ENCODE data around the gene UNC5CL.

Gene UNC5CL

GRCh38 chr6:41072836-41073202 lies 33.8 kb upstream of the UNC5CL start, which contains the start of gene NFYA:
Gene NFYA (plus strand): TSS chr6:41072974. CDS start chr6:41079090, 6,116 bp downstream.
- TF ChIP-seq ZNF274 (IDR thresholded peaks at IDR 0.05; ENCODE audit: low read depth, low read length) (no peak), YY1 (IDR thresholded peaks at IDR 0.05; ENCODE audit: insufficient read depth, insufficient read length) (no peak), SUZ12 (IDR thresholded peaks at IDR 0.05; ENCODE audit: extremely low read depth, insufficient read depth, insufficient read length) (no peak)
- peak within 1 kb of the TSS; percentile 97 for H3K4me3 ChIP-seq (ENCODE audit: insufficient read length, low read depth)
- no peak for DNase-seq (ENCODE audit: low read depth, low spot score)
- H3K36me3 ChIP-seq (ENCODE audit: insufficient read depth, insufficient read length, low read length): peaks cover 31% of the 10 kb centered on the region
- no peaks in the 10 kb centered on the region for H3K4me1 ChIP-seq (ENCODE audit: insufficient read depth, insufficient read length)
- no peaks in the 10 kb centered on the region for H3K9me3 ChIP-seq (ENCODE audit: insufficient read depth, low read length)
- peak within 1 kb of the TSS; percentile 99 for H3K9ac ChIP-seq (ENCODE audit: insufficient read length, low read depth)
- H3K27me3 ChIP-seq (ENCODE audit: insufficient read depth, insufficient read length): no peaks in the 10 kb centered on the region

- H3K27me3 ChIP-seq (ENCODE audit: insufficient read depth, insufficient read length): no peaks in the 10 kb centered on the region
- TF ChIP-seq YY1 (IDR thresholded peaks at IDR 0.05; ENCODE audit: insufficient read depth, insufficient read length) (peak; percentile 78), ZNF274 (IDR thresholded peaks at IDR 0.05; ENCODE audit: low read depth, low read length) (no peak)
- H3K9me3 ChIP-seq (ENCODE audit: insufficient read depth, low read length): no peaks in the 10 kb centered on the region
- peak within 1 kb of the TSS; percentile 99 for H3K9ac ChIP-seq (ENCODE audit: insufficient read length, low read depth)
- H3K36me3 ChIP-seq (ENCODE audit: insufficient read depth, insufficient read length, low read length): peaks cover 29% of the 10 kb centered on the region
- H3K4me3 ChIP-seq (ENCODE audit: insufficient read length, low read depth): peak within 1 kb of the TSS; percentile 97
- DNase-seq (ENCODE audit: low read depth, low spot score): peak; percentile 93
- H3K4me1 ChIP-seq (ENCODE audit: insufficient read depth, insufficient read length): no peaks in the 10 kb centered on the region
These were observed 33.2 kb upstream of the UNC5CL start, which contains the start of gene OARD1 for GRCh38 chr6:41071923-41072835. Gene OARD1 (minus strand): TSS chr6:41072356. CDS start chr6:41071634, 722 bp downstream.

DNA sequence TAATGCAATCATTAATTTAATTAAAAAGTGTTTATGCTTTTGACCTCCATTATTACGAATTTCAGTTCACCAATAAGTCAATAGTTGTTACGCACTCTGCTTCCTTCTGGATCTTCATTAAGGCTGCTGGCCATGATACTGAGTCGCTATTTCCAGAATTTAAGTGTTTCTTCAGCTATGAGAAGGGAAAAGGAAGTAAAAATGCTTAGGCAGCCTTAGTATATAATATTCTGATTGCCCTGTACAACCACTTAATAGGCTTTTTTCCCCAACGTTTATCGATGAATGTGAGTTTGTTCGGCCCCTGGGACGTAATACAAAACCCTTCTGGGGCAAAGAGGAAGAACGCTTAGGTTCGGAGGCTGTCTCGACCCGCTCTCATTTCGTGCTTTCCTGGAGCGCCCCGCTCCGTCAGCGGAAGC lies 32.5 kb upstream of the UNC5CL start:
- DNase-seq (ENCODE audit: low read depth, low spot score): no peak
- H3K9me3 ChIP-seq (ENCODE audit: insufficient read depth, low read length): no peaks in the 10 kb centered on the region
- H3K27me3 ChIP-seq (ENCODE audit: insufficient read depth, insufficient read length): no peaks in the 10 kb centered on the region
- H3K36me3 ChIP-seq (ENCODE audit: insufficient read depth, insufficient read length, low read length): peaks cover 31% of the 10 kb centered on the region
- peak overlapping the region; percentile 96 for H3K9ac ChIP-seq (ENCODE audit: insufficient read length, low read depth)
- no peaks in the 10 kb centered on the region for H3K4me1 ChIP-seq (ENCODE audit: insufficient read depth, insufficient read length)
- TF ChIP-seq SUZ12 (IDR thresholded peaks at IDR 0.05; ENCODE audit: extremely low read depth, insufficient read depth, insufficient read length) (no peak), ZNF274 (IDR thresholded peaks at IDR 0.05; ENCODE audit: low read depth, low read length) (no peak), YY1 (IDR thresholded peaks at IDR 0.05; ENCODE audit: insufficient read depth, insufficient read length) (no peak)
- peak overlapping the region; percentile 97 for H3K4me3 ChIP-seq (ENCODE audit: insufficient read length, low read depth)

DNA sequence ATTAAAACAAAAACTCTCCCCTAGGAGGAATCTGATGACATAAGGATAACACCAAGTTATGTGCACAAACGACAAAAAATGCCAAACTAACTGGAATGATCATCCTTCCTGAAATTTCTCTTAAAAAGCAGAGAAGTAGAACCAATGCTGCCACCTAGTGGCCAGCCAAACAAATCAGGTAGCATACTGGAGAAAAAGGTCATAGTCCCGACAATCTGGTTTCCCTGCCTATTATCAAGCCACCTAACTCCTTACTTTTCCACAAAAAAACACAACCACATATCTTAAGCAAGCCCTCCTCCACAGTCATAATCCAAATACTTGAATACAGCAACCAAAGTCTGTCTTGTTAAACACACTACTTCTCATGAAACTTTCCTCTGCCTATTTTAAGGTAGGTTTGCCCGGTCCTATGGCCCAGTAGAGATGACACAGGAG lies 27.9 kb upstream of the UNC5CL start:
- peaks cover 43% of the 10 kb centered on the region for H3K36me3 ChIP-seq (ENCODE audit: insufficient read depth, insufficient read length, low read length)
- H3K27me3 ChIP-seq (ENCODE audit: insufficient read depth, insufficient read length): no peaks in the 10 kb centered on the region
- H3K4me1 ChIP-seq (ENCODE audit: insufficient read depth, insufficient read length): no peaks in the 10 kb centered on the region
- DNase-seq (ENCODE audit: low read depth, low spot score): peak; percentile 66
- no peak overlapping the region for H3K4me3 ChIP-seq (ENCODE audit: insufficient read length, low read depth)
- no peak for TF ChIP-seq ZNF274 (IDR thresholded peaks at IDR 0.05; ENCODE audit: low read depth, low read length)
- no peak for TF ChIP-seq SUZ12 (IDR thresholded peaks at IDR 0.05; ENCODE audit: extremely low read depth, insufficient read depth, insufficient read length)
- no peak for TF ChIP-seq YY1 (IDR thresholded peaks at IDR 0.05; ENCODE audit: insufficient read depth, insufficient read length)
- no peak overlapping the region for H3K9ac ChIP-seq (ENCODE audit: insufficient read length, low read depth)
- H3K9me3 ChIP-seq (ENCODE audit: insufficient read depth, low read length): no peaks in the 10 kb centered on the region

DNA sequence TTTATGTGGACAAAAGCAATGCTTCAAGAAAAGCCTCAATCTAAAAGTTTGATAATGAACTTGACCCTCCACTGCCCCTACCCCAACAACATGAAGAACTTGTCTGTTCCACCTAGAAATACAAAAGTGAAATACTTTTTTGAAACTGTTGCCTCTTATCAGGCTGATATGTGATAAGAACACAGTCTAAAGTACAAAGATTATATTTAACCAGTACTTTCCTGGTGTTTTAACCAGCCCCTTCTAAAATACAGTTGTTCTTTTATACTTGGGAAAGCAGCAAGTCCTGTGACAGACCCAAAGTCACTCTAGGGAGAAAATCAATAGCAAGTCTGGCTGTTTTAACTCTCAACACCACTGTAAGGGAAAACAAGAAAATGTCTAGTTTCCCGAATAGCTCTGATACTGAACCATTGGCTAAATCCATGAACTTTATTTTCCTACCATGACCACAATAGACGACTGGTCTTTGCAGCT lies 26.6 kb upstream of the UNC5CL start:
- Histone ChIP-seq H3K4me1 (ENCODE audit: insufficient read depth, insufficient read length) (no peaks in the 10 kb centered on the region), H3K9ac (ENCODE audit: insufficient read length, low read depth) (no peak overlapping the region), H3K27me3 (ENCODE audit: insufficient read depth, insufficient read length) (no peaks in the 10 kb centered on the region), H3K4me3 (ENCODE audit: insufficient read length, low read depth) (no peak overlapping the region), H3K9me3 (ENCODE audit: insufficient read depth, low read length) (no peaks in the 10 kb centered on the region), H3K36me3 (ENCODE audit: insufficient read depth, insufficient read length, low read length) (peaks cover 49% of the 10 kb centered on the region)
- DNase-seq (ENCODE audit: low read depth, low spot score): no peak
- no peak for TF ChIP-seq YY1 (IDR thresholded peaks at IDR 0.05; ENCODE audit: insufficient read depth, insufficient read length)
- no peak for TF ChIP-seq ZNF274 (IDR thresholded peaks at IDR 0.05; ENCODE audit: low read depth, low read length)
- no peak for TF ChIP-seq SUZ12 (IDR thresholded peaks at IDR 0.05; ENCODE audit: extremely low read depth, insufficient read depth, insufficient read length)

GRCh38 chr6:41064841-41065240 lies 25.8 kb upstream of the UNC5CL start:
- no peak overlapping the region for H3K9ac ChIP-seq (ENCODE audit: insufficient read length, low read depth)
- H3K9me3 ChIP-seq (ENCODE audit: insufficient read depth, low read length): no peaks in the 10 kb centered on the region
- no peaks in the 10 kb centered on the region for H3K4me1 ChIP-seq (ENCODE audit: insufficient read depth, insufficient read length)
- DNase-seq (ENCODE audit: low read depth, low spot score): no peak
- TF ChIP-seq SUZ12 (IDR thresholded peaks at IDR 0.05; ENCODE audit: extremely low read depth, insufficient read depth, insufficient read length): no peak
- TF ChIP-seq ZNF274 (IDR thresholded peaks at IDR 0.05; ENCODE audit: low read depth, low read length): no peak
- TF ChIP-seq YY1 (IDR thresholded peaks at IDR 0.05; ENCODE audit: insufficient read depth, insufficient read length): no peak
- peaks cover 49% of the 10 kb centered on the region for H3K36me3 ChIP-seq (ENCODE audit: insufficient read depth, insufficient read length, low read length)
- H3K27me3 ChIP-seq (ENCODE audit: insufficient read depth, insufficient read length): no peaks in the 10 kb centered on the region
- no peak overlapping the region for H3K4me3 ChIP-seq (ENCODE audit: insufficient read length, low read depth)

- H3K9ac ChIP-seq (ENCODE audit: insufficient read length, low read depth): no peak overlapping the region
- no peaks in the 10 kb centered on the region for H3K9me3 ChIP-seq (ENCODE audit: insufficient read depth, low read length)
- no peaks in the 10 kb centered on the region for H3K27me3 ChIP-seq (ENCODE audit: insufficient read depth, insufficient read length)
- no peak overlapping the region for H3K4me3 ChIP-seq (ENCODE audit: insufficient read length, low read depth)
- DNase-seq (ENCODE audit: low read depth, low spot score): no peak
- TF ChIP-seq SUZ12 (IDR thresholded peaks at IDR 0.05; ENCODE audit: extremely low read depth, insufficient read depth, insufficient read length) (no peak), ZNF274 (IDR thresholded peaks at IDR 0.05; ENCODE audit: low read depth, low read length) (no peak), YY1 (IDR thresholded peaks at IDR 0.05; ENCODE audit: insufficient read depth, insufficient read length) (no peak)
- no peaks in the 10 kb centered on the region for H3K4me1 ChIP-seq (ENCODE audit: insufficient read depth, insufficient read length)
- peaks cover 40% of the 10 kb centered on the region for H3K36me3 ChIP-seq (ENCODE audit: insufficient read depth, insufficient read length, low read length)
These were observed 24.9 kb upstream of the UNC5CL start for GRCh38 chr6:41063884-41064285.

All from NT2/D1 (cell line).